Esophagus muscularis mucosa (tissue), 4 donors: ENCODE measurements around the gene HTR2C. TPM values are rescaled to one million over a fixed set of nuclear protein-coding genes. Genes with fewer than 3 reads are reported as not detected.

Source experiments
- DNase-seq: peaks from one replicate; pipeline ENCODE4 v3.0.0-alpha.2; 2017; ENCODE audit errors: extremely low spot score
- H3K27ac ChIP-seq, 4 donors: fragments of 200-600 bp; sonication (generic); replicated peaks in 1 of 4; 1 replicate in 3 of 4; 2 replicates in 1 of 4; pipeline ENCODE4 v1.5.1; 2016 to 2019; ENCODE audit warnings: mild to moderate bottlenecking in 1 of 4
- H3K27me3 ChIP-seq, 4 donors: fragments of 200-600 bp; sonication (generic); one replicate each; pipeline versions ENCODE4 v1.5.1 to v1.6.0; 2016 to 2019
- H3K36me3 ChIP-seq, 4 donors: fragments of 200-600 bp; sonication (generic); one replicate each; pipeline ENCODE4 v1.5.1; 2016 to 2019
- H3K4me1 ChIP-seq, 4 donors: fragments of 200-600 bp; sonication (generic); one replicate each; pipeline ENCODE4 v1.5.1; 2016 to 2019
- H3K4me3 ChIP-seq, 4 donors: fragments of 200-600 bp; sonication (generic); 1 replicate in 2 of 4; 2 replicates in 2 of 4; pipeline ENCODE4 v1.5.1; 2016 to 2019; ENCODE audit warnings: mild to moderate bottlenecking in 4 of 4, moderate library complexity in 1 of 4
- H3K9me3 ChIP-seq, 4 donors: fragments of 200-600 bp; sonication (generic); 1 replicate in 3 of 4; 2 replicates in 1 of 4; pipeline ENCODE4 v1.5.1; 2016 to 2019
- EP300 ChIP-seq: sonication (generic); formaldehyde crosslinking; IDR thresholded peaks from one replicate; pipeline ENCODE4 v1.6.1; 2017; ENCODE audit warnings: antibody characterized with exemption
- POLR2A ChIP-seq: fragments of 450-650 bp; IDR thresholded peaks from one replicate; pipeline ENCODE4 v1.6.1; 2017; ENCODE audit warnings: antibody characterized with exemption, moderate library complexity, mild to moderate bottlenecking, low read depth
- POLR2AphosphoS5 ChIP-seq, 2 donors: sonication (generic); formaldehyde crosslinking; IDR thresholded peaks; one replicate each; pipeline ENCODE4 v1.6.1; 2017; ENCODE audit warnings: antibody characterized with exemption in 2 of 2
- WGBS: methylation state at CpG from one replicate; pipeline ENCODE4 v1.1.5; 2018; 5-methylcytosine and 5-hydroxymethylcytosine counted together
- intact Hi-C: fragments of 100-400 bp; cut with DNase I; formaldehyde crosslinking; loops from one replicate; pipeline ENCODE4 v1.15.1; 2023
- total RNA-seq, 4 donors: library from RNA; depleted of rRNA; stranded (reverse); fragments of >200 nt; gene quantifications; one replicate each; pipeline versions ENCODE4 v1.1.0 to v1.2.1, GENCODE V29; 2016
- TF ChIP-seq, protein P1 (sequence below), 3 experiments: fragments of 200-600 bp in 2 of 3; fragments of 450-650 bp in 1 of 3; sonication (generic) in 2 of 3; IDR thresholded peaks; one replicate each; pipeline ENCODE4 v1.5.1; 2017 to 2019; ENCODE audit warnings: antibody characterized with exemption in 3 of 3, mild to moderate bottlenecking in 2 of 3, moderate library complexity in 1 of 3

HTR2C gene
- total RNA-seq, 4 donors from 2014 or later = not detected

GRCh38 chrX:114709406-114709805 is 125.5 kb downstream of the HTR2C start:
- TF ChIP-seq EP300 (no peak), POLR2AphosphoS5 (IDR thresholded peaks at IDR 0.05) (no peak), POLR2A (no peak)
- TF ChIP-seq, protein P1, sequence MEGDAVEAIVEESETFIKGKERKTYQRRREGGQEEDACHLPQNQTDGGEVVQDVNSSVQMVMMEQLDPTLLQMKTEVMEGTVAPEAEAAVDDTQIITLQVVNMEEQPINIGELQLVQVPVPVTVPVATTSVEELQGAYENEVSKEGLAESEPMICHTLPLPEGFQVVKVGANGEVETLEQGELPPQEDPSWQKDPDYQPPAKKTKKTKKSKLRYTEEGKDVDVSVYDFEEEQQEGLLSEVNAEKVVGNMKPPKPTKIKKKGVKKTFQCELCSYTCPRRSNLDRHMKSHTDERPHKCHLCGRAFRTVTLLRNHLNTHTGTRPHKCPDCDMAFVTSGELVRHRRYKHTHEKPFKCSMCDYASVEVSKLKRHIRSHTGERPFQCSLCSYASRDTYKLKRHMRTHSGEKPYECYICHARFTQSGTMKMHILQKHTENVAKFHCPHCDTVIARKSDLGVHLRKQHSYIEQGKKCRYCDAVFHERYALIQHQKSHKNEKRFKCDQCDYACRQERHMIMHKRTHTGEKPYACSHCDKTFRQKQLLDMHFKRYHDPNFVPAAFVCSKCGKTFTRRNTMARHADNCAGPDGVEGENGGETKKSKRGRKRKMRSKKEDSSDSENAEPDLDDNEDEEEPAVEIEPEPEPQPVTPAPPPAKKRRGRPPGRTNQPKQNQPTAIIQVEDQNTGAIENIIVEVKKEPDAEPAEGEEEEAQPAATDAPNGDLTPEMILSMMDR (IDR thresholded peaks at IDR 0.05) = no peak
- intact Hi-C loops = no loop called here
- no peak overlapping the region for H3K27ac ChIP-seq
- H3K4me3 ChIP-seq = no peak overlapping the region
- no peak for DNase-seq
- no peaks in the 10 kb centered on the region for H3K9me3 ChIP-seq
- H3K4me1 ChIP-seq = no peaks in the 10 kb centered on the region
- WGBS = 19% methylated on average over 1 of the region's 1 CpG
- H3K27me3 ChIP-seq = no peaks in the 10 kb centered on the region
- H3K36me3 ChIP-seq = no peaks in the 10 kb centered on the region

GRCh38 chrX:114710571-114710970 is 126.7 kb downstream of the HTR2C start:
- 25% methylated on average over 1 of the region's 1 CpG for WGBS
- no peak for DNase-seq
- no peaks in the 10 kb centered on the region for H3K36me3 ChIP-seq
- H3K4me3 ChIP-seq = no peak overlapping the region
- no peaks in the 10 kb centered on the region for H3K9me3 ChIP-seq
- no peaks in the 10 kb centered on the region for H3K4me1 ChIP-seq
- intact Hi-C loops = no loop called here
- no peaks in the 10 kb centered on the region for H3K27me3 ChIP-seq
- H3K27ac ChIP-seq = no peak overlapping the region
- TF ChIP-seq EP300 (no peak), POLR2AphosphoS5 (IDR thresholded peaks at IDR 0.05) (no peak), POLR2A (no peak)
- TF ChIP-seq, protein P1 (IDR thresholded peaks at IDR 0.05) = no peak

DNA sequence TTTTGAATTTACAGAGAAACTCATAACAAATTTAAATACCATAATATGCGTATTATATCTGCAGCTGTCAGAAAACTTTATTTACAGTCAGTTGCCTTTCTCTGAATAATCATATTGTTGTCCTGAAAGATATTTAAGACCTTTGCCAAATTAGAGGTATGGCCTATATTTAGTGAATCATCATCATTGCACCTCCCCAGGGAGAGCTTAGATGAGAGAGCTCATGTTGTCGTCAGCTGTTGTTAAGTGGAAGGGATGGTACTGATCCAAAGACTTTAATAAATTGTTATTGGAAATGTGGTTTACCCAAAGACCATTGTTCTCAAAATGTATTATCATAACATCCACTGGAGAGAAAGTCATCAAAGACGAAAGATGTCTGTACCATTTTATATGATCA is 128.6 kb downstream of the HTR2C start:
- TF ChIP-seq, protein P1 (IDR thresholded peaks at IDR 0.05) = no peak
- TF ChIP-seq POLR2AphosphoS5 (IDR thresholded peaks at IDR 0.05) (no peak), POLR2A (no peak), EP300 (no peak)
- intact Hi-C loops = no loop called here
- no peak overlapping the region for H3K4me3 ChIP-seq
- no peaks in the 10 kb centered on the region for H3K27me3 ChIP-seq
- H3K27ac ChIP-seq = no peak overlapping the region
- no peaks in the 10 kb centered on the region for H3K9me3 ChIP-seq
- H3K36me3 ChIP-seq = no peaks in the 10 kb centered on the region
- 61% methylated on average over 3 of the region's 3 CpGs for WGBS
- DNase-seq = no peak
- H3K4me1 ChIP-seq = no peaks in the 10 kb centered on the region

DNA sequence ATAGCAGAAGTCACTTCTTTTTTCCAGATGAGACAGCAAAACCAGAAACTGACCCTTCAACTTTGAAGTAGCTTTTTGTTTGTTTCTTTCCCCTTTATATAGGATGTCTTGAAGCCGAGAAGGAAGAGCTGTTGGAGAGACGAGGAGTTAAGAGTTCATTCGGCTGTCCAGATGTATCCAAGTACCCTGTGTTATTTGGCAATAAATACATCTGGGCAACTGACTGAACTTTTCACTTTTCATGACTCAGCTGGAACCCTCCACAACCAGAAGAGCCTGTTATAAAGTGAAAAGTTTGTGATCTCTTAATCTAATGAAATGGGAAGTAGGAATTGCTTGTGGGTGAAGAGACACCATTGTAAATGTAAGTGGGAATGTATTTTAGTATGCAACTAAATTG is 131.2 kb downstream of the HTR2C start:
- DNase-seq = no peak
- WGBS = 49% methylated on average over 3 of the region's 3 CpGs
- no peaks in the 10 kb centered on the region for H3K9me3 ChIP-seq
- no peaks in the 10 kb centered on the region for H3K4me1 ChIP-seq
- no peak overlapping the region for H3K4me3 ChIP-seq
- H3K36me3 ChIP-seq = no peaks in the 10 kb centered on the region
- no peaks in the 10 kb centered on the region for H3K27me3 ChIP-seq
- TF ChIP-seq, protein P1 (IDR thresholded peaks at IDR 0.05) = no peak
- no peak for TF ChIP-seq EP300
- no peak for TF ChIP-seq POLR2AphosphoS5 (IDR thresholded peaks at IDR 0.05)
- no peak for TF ChIP-seq POLR2A
- intact Hi-C loops = no loop called here
- H3K27ac ChIP-seq = no peak overlapping the region

DNA sequence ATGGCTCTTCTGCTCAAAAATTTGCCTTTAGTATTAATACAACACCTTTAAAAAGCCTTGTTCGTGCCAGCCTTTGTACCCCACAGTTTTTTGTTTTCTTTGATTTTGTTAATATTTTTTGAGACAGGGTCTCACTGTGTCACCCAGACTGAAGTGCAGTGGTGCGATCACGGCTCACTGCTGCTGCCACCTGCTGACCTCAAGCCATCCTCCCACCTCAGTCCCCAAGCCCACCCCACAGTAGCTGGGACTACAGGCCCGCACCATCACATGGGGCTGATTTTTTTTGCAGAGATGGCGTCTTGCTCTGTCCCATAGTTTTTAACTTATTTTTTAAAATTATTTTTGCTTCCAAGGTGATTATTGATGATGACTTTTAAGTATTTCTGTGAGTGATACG is 134.0 kb downstream of the HTR2C start:
- Histone ChIP-seq H3K9me3 (no peaks in the 10 kb centered on the region), H3K27ac (no peak overlapping the region), H3K36me3 (no peaks in the 10 kb centered on the region), H3K27me3 (no peaks in the 10 kb centered on the region), H3K4me3 (no peak overlapping the region), H3K4me1 (no peaks in the 10 kb centered on the region)
- no peak for DNase-seq
- TF ChIP-seq POLR2A (no peak), EP300 (no peak), POLR2AphosphoS5 (IDR thresholded peaks at IDR 0.05) (no peak)
- TF ChIP-seq, protein P1 (IDR thresholded peaks at IDR 0.05) = no peak
- intact Hi-C loops = no loop called here
- WGBS = 39% methylated on average over 6 of the region's 6 CpGs
